GM23338 (cell line): ENCODE data around the gene ZNF831. TPM values are rescaled to one million over a fixed set of nuclear protein-coding genes. Genes with fewer than 3 reads are reported as not detected.

Source experiments
- ATAC-seq: fragments of 200-7000 bp; cut with Tn5 transposase; 3 replicates; pipeline ENCODE4 v1.9.1; 2020
- DNase-seq: peaks from one replicate; pipeline ENCODE4 v3.0.0-alpha.2; 2015; ENCODE audit warnings: low spot score
- H2AFZ ChIP-seq: fragments of 200-600 bp; sonication (generic); 2 replicates; pipeline ENCODE4 v1.8.0; 2016; ENCODE audit warnings: antibody characterized with exemption, mild to moderate bottlenecking, moderate library complexity
- H3F3A ChIP-seq: fragments of 200-600 bp; sonication (generic); replicated peaks from 2 replicates; pipeline ENCODE4 v1.8.0; 2017; ENCODE audit warnings: antibody characterized with exemption, mixed run types, low read depth
- H3K27ac ChIP-seq: fragments of 200-600 bp; sonication (generic); 2 replicates; pipeline ENCODE4 v1.6.1; 2016; ENCODE audit warnings: low read depth
- H3K27me3 ChIP-seq: fragments of 200-600 bp; sonication (generic); 2 replicates; pipeline ENCODE4 v1.8.0; 2016; ENCODE audit warnings: mild to moderate bottlenecking, mixed run types, moderate library complexity; ENCODE audit not compliant: insufficient read depth
- H3K36me3 ChIP-seq: fragments of 200-600 bp; sonication (generic); 2 replicates; pipeline ENCODE4 v1.8.0; 2016; ENCODE audit warnings: mild to moderate bottlenecking; ENCODE audit not compliant: insufficient read depth
- H3K4me1 ChIP-seq: fragments of 200-600 bp; sonication (generic); 2 replicates; pipeline ENCODE4 v1.8.0; 2016; ENCODE audit warnings: mild to moderate bottlenecking, moderate library complexity; ENCODE audit not compliant: insufficient read depth
- H3K4me2 ChIP-seq: fragments of 200-600 bp; sonication (generic); 2 replicates; pipeline ENCODE4 v1.7.1; 2017; ENCODE audit warnings: mixed run types
- H3K4me3 ChIP-seq: fragments of 200-600 bp; sonication (generic); 2 replicates; pipeline ENCODE4 v1.6.1; 2016; ENCODE audit warnings: mixed run types
- H3K79me2 ChIP-seq: fragments of 200-600 bp; sonication (generic); replicated peaks from 2 replicates; pipeline ENCODE4 v1.8.0; 2017; ENCODE audit warnings: mild to moderate bottlenecking; ENCODE audit not compliant: insufficient read depth
- H3K9me2 ChIP-seq: fragments of 200-600 bp; sonication (generic); 2 replicates; pipeline ENCODE4 v1.8.0; 2017; ENCODE audit not compliant: insufficient read depth
- H4K20me1 ChIP-seq: fragments of 200-600 bp; sonication (generic); replicated peaks from 2 replicates; pipeline ENCODE4 v1.8.0; 2017; ENCODE audit warnings: mild to moderate bottlenecking; ENCODE audit not compliant: insufficient read depth
- H3K27ac Mint-ChIP-seq: 2 replicates; pipeline ENCODE4 v1.8.0; 2020; ENCODE audit warnings: inconsistent platforms, mild to moderate bottlenecking, moderate library complexity, mixed read lengths
- H3K27me3 Mint-ChIP-seq: 3 replicates; pipeline ENCODE4 v1.8.0; 2022; ENCODE audit warnings: low read depth, mild to moderate bottlenecking, moderate library complexity, mixed read lengths, inconsistent platforms; ENCODE audit not compliant: insufficient read depth, poor library complexity
- H3K36me3 Mint-ChIP-seq: 3 replicates; pipeline ENCODE4 v1.8.0; 2021; ENCODE audit warnings: low read depth, mild to moderate bottlenecking, inconsistent platforms, moderate library complexity, mixed read lengths
- H3K4me1 Mint-ChIP-seq: 3 replicates; pipeline ENCODE4 v1.8.0; 2020; ENCODE audit warnings: mild to moderate bottlenecking, inconsistent platforms, mixed read lengths
- H3K4me3 Mint-ChIP-seq: 3 replicates; pipeline ENCODE4 v1.8.0; 2021; ENCODE audit warnings: moderate library complexity, mild to moderate bottlenecking, inconsistent platforms, mixed read lengths
- H3K9me3 Mint-ChIP-seq: 3 replicates; pipeline ENCODE4 v1.8.0; 2020; ENCODE audit warnings: moderate library complexity, mild to moderate bottlenecking, inconsistent platforms, mixed read lengths
- CTCF ChIP-seq, 2 experiments: fragments of 200-600 bp in 1 of 2; sonication (generic) in 1 of 2; conservative IDR thresholded peaks; 2 replicates each; pipeline versions ENCODE4 v1.5.1 to v1.6.1; 2016 to 2017; ENCODE audit warnings: antibody characterized with exemption in 2 of 2, low read depth in 2 of 2, mild to moderate bottlenecking in 2 of 2, moderate library complexity in 1 of 2
- JUNB ChIP-seq: IDR thresholded peaks from one replicate; pipeline ENCODE4 v1.6.1; 2016; ENCODE audit warnings: antibody characterized with exemption; ENCODE audit not compliant: unreplicated experiment
- NANOG ChIP-seq: IDR thresholded peaks from 2 replicates; pipeline ENCODE4 v1.6.1; 2016; ENCODE audit warnings: antibody characterized with exemption, borderline replicate concordance
- ZNF114 ChIP-seq: fragments of 250-450 bp; sonication (Bioruptor Pico); IDR thresholded peaks from 2 replicates; pipeline ENCODE4 v1.5.0; 2020; ENCODE audit warnings: mild to moderate bottlenecking, moderate library complexity
- ZNF462 ChIP-seq: fragments of 250-450 bp; sonication (Bioruptor Pico); IDR thresholded peaks from 2 replicates; pipeline ENCODE4 v1.5.0; 2020; ENCODE audit warnings: mild to moderate bottlenecking, moderate library complexity
- polyA plus RNA-seq: library from polyadenylated mRNA; unstranded; fragments of >200 nt; fragmentation: Nextera tagmentation; extraction: Ambion mirVana; gene quantifications from 2 replicates; pipeline ENCODE4 v1.2.1, GENCODE V29; 2016
- total RNA-seq: library from RNA; depleted of rRNA; stranded (reverse); fragments of >200 nt; shearing (Covaris generic); gene quantifications from 2 replicates; pipeline ENCODE4 v1.2.3, GENCODE V29; 2014
- TF ChIP-seq, protein P1 (sequence below): IDR thresholded peaks from one replicate; pipeline ENCODE4 v1.6.1; 2018; ENCODE audit warnings: antibody characterized with exemption; ENCODE audit not compliant: unreplicated experiment

Gene ZNF831
- total and polyA plus RNA-seq, 2 experiments from 2014 or later: not detected

GRCh38 chr20:59176812-59177211 is 13.2 kb downstream of the ZNF831 start (continued):
- TF ChIP-seq, protein P1, sequence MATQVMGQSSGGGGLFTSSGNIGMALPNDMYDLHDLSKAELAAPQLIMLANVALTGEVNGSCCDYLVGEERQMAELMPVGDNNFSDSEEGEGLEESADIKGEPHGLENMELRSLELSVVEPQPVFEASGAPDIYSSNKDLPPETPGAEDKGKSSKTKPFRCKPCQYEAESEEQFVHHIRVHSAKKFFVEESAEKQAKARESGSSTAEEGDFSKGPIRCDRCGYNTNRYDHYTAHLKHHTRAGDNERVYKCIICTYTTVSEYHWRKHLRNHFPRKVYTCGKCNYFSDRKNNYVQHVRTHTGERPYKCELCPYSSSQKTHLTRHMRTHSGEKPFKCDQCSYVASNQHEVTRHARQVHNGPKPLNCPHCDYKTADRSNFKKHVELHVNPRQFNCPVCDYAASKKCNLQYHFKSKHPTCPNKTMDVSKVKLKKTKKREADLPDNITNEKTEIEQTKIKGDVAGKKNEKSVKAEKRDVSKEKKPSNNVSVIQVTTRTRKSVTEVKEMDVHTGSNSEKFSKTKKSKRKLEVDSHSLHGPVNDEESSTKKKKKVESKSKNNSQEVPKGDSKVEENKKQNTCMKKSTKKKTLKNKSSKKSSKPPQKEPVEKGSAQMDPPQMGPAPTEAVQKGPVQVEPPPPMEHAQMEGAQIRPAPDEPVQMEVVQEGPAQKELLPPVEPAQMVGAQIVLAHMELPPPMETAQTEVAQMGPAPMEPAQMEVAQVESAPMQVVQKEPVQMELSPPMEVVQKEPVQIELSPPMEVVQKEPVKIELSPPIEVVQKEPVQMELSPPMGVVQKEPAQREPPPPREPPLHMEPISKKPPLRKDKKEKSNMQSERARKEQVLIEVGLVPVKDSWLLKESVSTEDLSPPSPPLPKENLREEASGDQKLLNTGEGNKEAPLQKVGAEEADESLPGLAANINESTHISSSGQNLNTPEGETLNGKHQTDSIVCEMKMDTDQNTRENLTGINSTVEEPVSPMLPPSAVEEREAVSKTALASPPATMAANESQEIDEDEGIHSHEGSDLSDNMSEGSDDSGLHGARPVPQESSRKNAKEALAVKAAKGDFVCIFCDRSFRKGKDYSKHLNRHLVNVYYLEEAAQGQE: no peak
- no peak for TF ChIP-seq NANOG

- H3K4me3 Mint-ChIP-seq: no peak overlapping the region
- no peaks in the 10 kb centered on the region; the same call in 2 of the 3 replicates for H3K9me3 Mint-ChIP-seq
- Histone ChIP-seq H2AFZ (no peak overlapping the region), H4K20me1 (no peaks in the 10 kb centered on the region), H3K9me2 (no peaks in the 10 kb centered on the region), H3F3A (no peaks in the 10 kb centered on the region), H3K27ac (no peak overlapping the region), H3K27me3 (no peaks in the 10 kb centered on the region), H3K36me3 (no peaks in the 10 kb centered on the region), H3K79me2 (no peaks in the 10 kb centered on the region), H3K4me2 (no peak overlapping the region), H3K4me3 (no peak overlapping the region), H3K4me1 (no peaks in the 10 kb centered on the region)
- no peaks in the 10 kb centered on the region for H3K36me3 Mint-ChIP-seq
- TF ChIP-seq ZNF462 (CRISPR knock-in tag): no peak
- no peak for TF ChIP-seq CTCF (conservative IDR thresholded peaks at IDR 0.05; ENCODE audit: low read depth in 2 of 2)
- TF ChIP-seq ZNF114 (CRISPR knock-in tag): no peak
- no peak for TF ChIP-seq JUNB
- H3K27me3 Mint-ChIP-seq: no peaks in the 10 kb centered on the region
- DNase-seq: no peak
- ATAC-seq: no peak
- H3K4me1 Mint-ChIP-seq: peaks cover 2% of the 10 kb centered on the region; the same call in 2 of the 3 replicates
- no peak overlapping the region for H3K27ac Mint-ChIP-seq
These were observed 13.9 kb downstream of the ZNF831 start for GRCh38 chr20:59177266-59178250.
